IMR-90 (cell line): ENCODE measurements around the gene TMEM143. TPM values are rescaled to one million over a fixed set of nuclear protein-coding genes. Genes with fewer than 3 reads are reported as not detected.

Experiments
- ATAC-seq: fragments of 200-7000 bp; cut with Tn5 transposase; 2 replicates; pipeline ENCODE4 v1.9.1; 2020; ENCODE audit warnings: low read depth, mild to moderate bottlenecking, moderate library complexity
- BruUV-seq: library from RNA; stranded (reverse); fragments of 400-500 nt; replicated peaks from 2 replicates; lab custom pipeline; 2021; lab: Mats Ljungman, UMichigan
- CTCF ChIA-PET: fragments of 300-600 bp; formaldehyde crosslinking; extraction: SDS; loops from one replicate; lab custom pipeline; 2021; ENCODE audit warnings: antibody characterized with exemption; lab: Yijun Ruan, JAX
- POLR2A ChIA-PET: fragments of 300-600 bp; sonication (Branson Sonifier 250); formaldehyde crosslinking; loops from one replicate; lab custom pipeline; 2022; ENCODE audit warnings: antibody characterized with exemption; ENCODE audit not compliant: unreplicated experiment; lab: Charles Lee
- DNase-seq: peaks from one replicate; pipeline ENCODE4 v3.0.0; 2013
- H2AFZ ChIP-seq: replicated peaks from 2 replicates; pipeline ENCODE3; 2013; ENCODE audit warnings: low read length, mild to moderate bottlenecking; ENCODE audit not compliant: poor library complexity
- H2AK5ac ChIP-seq: 2 replicates; pipeline ENCODE4 v1.6.1; 2013; ENCODE audit warnings: low read depth, low read length, inconsistent platforms
- H2AK9ac ChIP-seq: replicated peaks from 2 replicates; pipeline ENCODE3; 2013; ENCODE audit warnings: mild to moderate bottlenecking, low read depth, low read length, moderate library complexity; ENCODE audit not compliant: poor library complexity
- H2BK120ac ChIP-seq: 2 replicates; pipeline ENCODE4 v1.6.1; 2013; ENCODE audit warnings: low read depth, low read length, inconsistent platforms
- H2BK15ac ChIP-seq: 3 replicates; pipeline ENCODE4 v1.6.1; 2013; ENCODE audit warnings: low read depth, low read length, inconsistent platforms
- H2BK20ac ChIP-seq: 2 replicates; pipeline ENCODE4 v1.6.1; 2013; ENCODE audit warnings: low read depth, mild to moderate bottlenecking, inconsistent platforms, low read length, moderate library complexity
- H2BK5ac ChIP-seq: 2 replicates; pipeline ENCODE4 v1.6.1; 2013; ENCODE audit warnings: mild to moderate bottlenecking, low read depth, low read length, inconsistent platforms; ENCODE audit not compliant: poor library complexity, severe bottlenecking
- H3K14ac ChIP-seq: replicated peaks from 2 replicates; pipeline ENCODE4 v1.6.1; 2013; ENCODE audit warnings: low read depth, low read length, inconsistent platforms
- H3K18ac ChIP-seq: 2 replicates; pipeline ENCODE4 v1.6.1; 2013; ENCODE audit warnings: low read depth, low read length, control low read depth
- H3K23ac ChIP-seq: 2 replicates; pipeline ENCODE4 v1.6.1; 2013; ENCODE audit warnings: low read depth, low read length, inconsistent platforms
- H3K27ac ChIP-seq: 2 replicates; pipeline ENCODE4 v1.5.1; 2013; ENCODE audit warnings: mild to moderate bottlenecking, control low read depth, low read length; ENCODE audit not compliant: insufficient read depth
- H3K27me3 ChIP-seq: 2 replicates; pipeline ENCODE4 v1.6.1; 2013; ENCODE audit warnings: low read length; ENCODE audit not compliant: control insufficient read depth, insufficient read depth
- H3K36me3 ChIP-seq: 2 replicates; pipeline ENCODE4 v1.6.1; 2013; ENCODE audit warnings: low read length, mixed read lengths; ENCODE audit not compliant: control insufficient read depth, insufficient read depth
- H3K4ac ChIP-seq: 2 replicates; pipeline ENCODE4 v1.6.1; 2013; ENCODE audit warnings: low read depth, low read length, inconsistent platforms
- H3K4me1 ChIP-seq: 2 replicates; pipeline ENCODE4 v1.6.1; 2013; ENCODE audit warnings: low read length, mixed read lengths; ENCODE audit not compliant: control insufficient read depth, insufficient read depth
- H3K4me2 ChIP-seq: 2 replicates; pipeline ENCODE4 v1.6.1; 2013; ENCODE audit warnings: low read depth, mild to moderate bottlenecking, control low read depth, low read length, moderate library complexity
- H3K4me3 ChIP-seq: 2 replicates; pipeline ENCODE4 v1.5.1; 2013; ENCODE audit warnings: low read depth, mild to moderate bottlenecking, control low read depth, low read length, moderate library complexity; ENCODE audit not compliant: insufficient read depth
- H3K56ac ChIP-seq: 2 replicates; pipeline ENCODE4 v1.6.1; 2013; ENCODE audit warnings: low read length, inconsistent platforms; ENCODE audit not compliant: insufficient read depth; ENCODE audit errors: extremely low read depth
- H3K79me1 ChIP-seq, 2 experiments: 2 replicates each; pipeline ENCODE4 v1.6.1; 2013; ENCODE audit warnings: low read length in 2 of 2, inconsistent platforms in 1 of 2, low read depth in 1 of 2
- H3K9ac ChIP-seq: 2 replicates; pipeline ENCODE4 v1.6.1; 2013; ENCODE audit warnings: low read depth, low read length, control low read depth
- H3K9me1 ChIP-seq: 2 replicates; pipeline ENCODE4 v1.6.1; 2013; ENCODE audit warnings: low read length, inconsistent platforms; ENCODE audit not compliant: insufficient read depth
- H3K9me3 ChIP-seq: 2 replicates; pipeline ENCODE4 v1.6.1; 2013; ENCODE audit warnings: low read length; ENCODE audit not compliant: control insufficient read depth, insufficient read depth
- H4K20me1 ChIP-seq: 2 replicates; pipeline ENCODE4 v1.6.1; 2013; ENCODE audit warnings: low read length, inconsistent platforms; ENCODE audit not compliant: insufficient read depth
- H4K5ac ChIP-seq: 2 replicates; pipeline ENCODE4 v1.6.1; 2013; ENCODE audit warnings: mild to moderate bottlenecking, low read depth, low read length, control low read depth
- H4K8ac ChIP-seq, 2 experiments: 2 replicates each; pipeline ENCODE4 v1.6.1; 2013; ENCODE audit warnings: low read depth in 2 of 2, low read length in 2 of 2, control low read depth in 1 of 2, inconsistent platforms in 1 of 2
- H4K91ac ChIP-seq: 2 replicates; pipeline ENCODE4 v1.6.1; 2013; ENCODE audit warnings: low read depth, low read length, inconsistent platforms; ENCODE audit not compliant: insufficient read depth
- BHLHE40 ChIP-seq: fragments of 150-350 bp; IDR thresholded peaks from 2 replicates; pipeline ENCODE4 v1.6.1; 2016; ENCODE audit warnings: mild to moderate bottlenecking, low read depth, low read length
- MAZ ChIP-seq: IDR thresholded peaks from 2 replicates; pipeline ENCODE4 v1.6.1; 2012; ENCODE audit warnings: low read depth, mild to moderate bottlenecking, low read length, improper control_type of control experiment, moderate library complexity, borderline replicate concordance
- POLR2A ChIP-seq: IDR thresholded peaks from 2 replicates; pipeline ENCODE4 v1.6.1; 2012; ENCODE audit warnings: mild to moderate bottlenecking, low read depth, low read length
- RAD21 ChIP-seq: IDR thresholded peaks from 2 replicates; pipeline ENCODE4 v1.6.1; 2012; ENCODE audit warnings: low read length, improper control_type of control experiment
- SMC3 ChIP-seq: fragments of 150-350 bp; IDR thresholded peaks from 2 replicates; pipeline ENCODE4 v1.6.1; 2016; ENCODE audit warnings: low read depth, mild to moderate bottlenecking, antibody characterized with exemption, low read length, moderate library complexity
- WGBS, 2 experiments: methylation state at CpG; one replicate each; pipeline versions ENCODE4 v1.1.5 to v1.1.7; 2013; ENCODE audit warnings: missing lambda C conversion rate in 2 of 2; ENCODE audit not compliant: insufficient read length in 1 of 2; ENCODE audit errors: extremely low coverage in 2 of 2; 5-methylcytosine and 5-hydroxymethylcytosine counted together
- dilution Hi-C: fragments of 300-500 bp; cut with HindIII; formaldehyde crosslinking; loops from one replicate; pipeline ENCODE4 v1.14.3; 2018; ENCODE audit warnings: low sequenced_read_pairs; ENCODE audit not compliant: unreplicated experiment
- in situ Hi-C: fragments of 300-500 bp; cut with MboI; formaldehyde crosslinking; loops from 3 replicates; pipeline ENCODE4 v1.14.3; 2019; ENCODE audit warnings: low sequenced_read_pairs, inconsistent platforms, mixed read lengths
- intact Hi-C: fragments of 100-400 bp; cut with micrococcal nuclease; formaldehyde crosslinking; loops from 2 replicates; pipeline ENCODE4 v1.10.0; 2022
- polyA plus RNA-seq, 3 experiments: library from polyadenylated mRNA; depleted of rRNA; stranded (reverse); fragments of >200 nt; gene quantifications; 2 replicates each; pipeline ENCODE4 v1.2.3, GENCODE V29; 2012; ENCODE audit warnings: low replicate concordance in 1 of 3
- total RNA-seq: library from RNA; depleted of rRNA; stranded (reverse); fragments of >200 nt; gene quantifications from 2 replicates; pipeline ENCODE4 v1.2.3, GENCODE V29; 2012

TMEM143 gene
- total and polyA plus RNA-seq, 2 of the 4 experiments (the other 2 are of a cell fraction), result 1.3 to 7.6 TPM

- Histone ChIP-seq H4K5ac (no peak overlapping the region), H2BK20ac (no peak overlapping the region), H2BK120ac (no peak overlapping the region), H3K4me3 (no peak overlapping the region), H4K8ac (no peak overlapping the region), H3K18ac (no peak overlapping the region), H4K20me1 (no peaks in the 10 kb centered on the region), H3K9me3 (no peaks in the 10 kb centered on the region), H2BK5ac (no peak overlapping the region), H3K27ac (no peak overlapping the region), H4K91ac (no peak overlapping the region), H3K14ac (no peak overlapping the region), H3K79me1 (no peaks in the 10 kb centered on the region), H2AK5ac (no peak overlapping the region), H3K36me3 (no peaks in the 10 kb centered on the region), H3K9ac (no peak overlapping the region), H2AFZ (no peak overlapping the region), H2AK9ac (no peak overlapping the region), H3K4me1 (no peaks in the 10 kb centered on the region), H3K4me2 (no peak overlapping the region), H3K56ac (no peak overlapping the region), H3K23ac (no peak overlapping the region), H2BK15ac (no peak overlapping the region), H3K4ac (no peak overlapping the region), H3K27me3 (peaks cover 2% of the 10 kb centered on the region; the same call in 1 of the 2 replicates), H3K9me1 (no peaks in the 10 kb centered on the region)
- ATAC-seq (no peak), DNase-seq (no peak)
- WGBS, 2 experiments, result 94% methylated on average over 2 of the region's 4 CpGs; no CpG with 5 or more reads in 1 of the 2 experiments
- TF ChIP-seq RAD21 (no peak), POLR2A (no peak), MAZ (no peak), SMC3 (no peak), BHLHE40 (no peak)
- in situ Hi-C loops, result no loop called here
- ChIA-PET POLR2A (no interaction called here), CTCF (interaction anchor here (0.6 to 0.8 kb wide), 2 partner anchors 20 to 31 kb away, joined by 3 to 7 read pairs; partner anchors contain the start of gene KDELR1)
- BruUV-seq, result no TSS peak
- intact Hi-C loops, result no loop called here
- dilution Hi-C loops, result no loop called here
Observed at GRCh38 chr19:48370955-48371354, 7.2 kb upstream of the TMEM143 start.
